ENCODE data around the gene XCR1.

XCR1 gene

DNA sequence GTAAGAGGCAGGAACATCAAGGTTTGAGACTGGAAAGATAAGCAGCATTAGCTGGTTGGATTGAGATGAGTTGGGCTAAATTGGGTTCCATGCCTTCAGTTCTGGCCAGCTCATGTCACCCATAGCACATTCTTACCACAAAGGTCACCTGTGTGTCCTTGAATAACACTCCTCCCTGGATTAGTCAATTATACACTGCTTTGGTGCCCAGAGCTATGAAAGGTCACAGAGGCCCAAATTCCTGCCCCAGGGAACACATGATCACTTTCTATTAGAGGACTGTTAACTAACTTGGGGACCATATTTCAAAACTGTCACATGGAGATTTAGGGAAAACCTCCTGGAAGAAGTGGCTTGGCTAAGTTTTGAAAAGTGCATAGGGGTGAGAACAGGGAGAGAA is 40.1 kb upstream of the XCR1 start:
- ChIA-PET POLR2A (no interaction called here), CTCF (interaction anchor here (5.4 to 10.3 kb wide), 2 partner anchors 11 to 129 kb away, joined by 27 to 118 read pairs; no protein-coding TSS in a partner anchor)
- TF ChIP-seq, protein P1, sequence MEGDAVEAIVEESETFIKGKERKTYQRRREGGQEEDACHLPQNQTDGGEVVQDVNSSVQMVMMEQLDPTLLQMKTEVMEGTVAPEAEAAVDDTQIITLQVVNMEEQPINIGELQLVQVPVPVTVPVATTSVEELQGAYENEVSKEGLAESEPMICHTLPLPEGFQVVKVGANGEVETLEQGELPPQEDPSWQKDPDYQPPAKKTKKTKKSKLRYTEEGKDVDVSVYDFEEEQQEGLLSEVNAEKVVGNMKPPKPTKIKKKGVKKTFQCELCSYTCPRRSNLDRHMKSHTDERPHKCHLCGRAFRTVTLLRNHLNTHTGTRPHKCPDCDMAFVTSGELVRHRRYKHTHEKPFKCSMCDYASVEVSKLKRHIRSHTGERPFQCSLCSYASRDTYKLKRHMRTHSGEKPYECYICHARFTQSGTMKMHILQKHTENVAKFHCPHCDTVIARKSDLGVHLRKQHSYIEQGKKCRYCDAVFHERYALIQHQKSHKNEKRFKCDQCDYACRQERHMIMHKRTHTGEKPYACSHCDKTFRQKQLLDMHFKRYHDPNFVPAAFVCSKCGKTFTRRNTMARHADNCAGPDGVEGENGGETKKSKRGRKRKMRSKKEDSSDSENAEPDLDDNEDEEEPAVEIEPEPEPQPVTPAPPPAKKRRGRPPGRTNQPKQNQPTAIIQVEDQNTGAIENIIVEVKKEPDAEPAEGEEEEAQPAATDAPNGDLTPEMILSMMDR (IDR thresholded peaks at IDR 0.05; ENCODE audit: insufficient read depth, low read length, missing control alignments) = no peak
- no peak for DNase-seq (ENCODE audit: low read depth, low spot score)
- no peak overlapping the region for H3K4me3 ChIP-seq (ENCODE audit: low read depth, low read length)

DNA sequence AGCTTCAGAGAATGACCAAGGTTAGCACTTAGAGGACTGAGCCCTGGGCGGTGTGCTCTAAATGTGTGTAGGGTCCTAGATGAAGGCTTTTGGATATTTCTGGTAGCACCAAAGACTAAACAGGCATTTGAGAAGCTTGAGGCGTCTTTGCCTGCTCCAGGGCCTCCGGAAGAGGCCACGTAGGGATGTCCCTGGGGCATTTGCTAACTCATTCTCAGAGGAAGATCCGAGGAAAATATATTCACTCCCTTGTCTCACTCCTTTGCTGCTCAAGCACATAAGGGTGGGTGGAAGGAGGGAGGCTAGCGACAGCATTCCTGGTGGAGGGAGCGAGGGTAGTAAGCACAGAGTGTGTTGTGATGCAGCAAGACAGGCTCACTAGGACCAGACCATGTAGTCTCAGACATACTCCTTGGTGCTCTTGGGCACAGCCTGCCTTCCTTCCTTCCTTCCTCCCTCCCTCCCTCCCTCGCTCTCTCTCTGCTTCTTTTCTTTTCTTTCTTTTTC is 38.5 kb upstream of the XCR1 start:
- ChIA-PET CTCF (interaction anchor here (1.3 to 10.3 kb wide), 3 partner anchors 13 to 146 kb away, joined by 3 to 118 read pairs (median 27); no protein-coding TSS in a partner anchor), POLR2A (no interaction called here)
- no peak for DNase-seq (ENCODE audit: low read depth, low spot score)
- TF ChIP-seq, protein P1 (IDR thresholded peaks at IDR 0.05; ENCODE audit: insufficient read depth, low read length, missing control alignments) = no peak
- no peak overlapping the region for H3K4me3 ChIP-seq (ENCODE audit: low read depth, low read length)

DNA sequence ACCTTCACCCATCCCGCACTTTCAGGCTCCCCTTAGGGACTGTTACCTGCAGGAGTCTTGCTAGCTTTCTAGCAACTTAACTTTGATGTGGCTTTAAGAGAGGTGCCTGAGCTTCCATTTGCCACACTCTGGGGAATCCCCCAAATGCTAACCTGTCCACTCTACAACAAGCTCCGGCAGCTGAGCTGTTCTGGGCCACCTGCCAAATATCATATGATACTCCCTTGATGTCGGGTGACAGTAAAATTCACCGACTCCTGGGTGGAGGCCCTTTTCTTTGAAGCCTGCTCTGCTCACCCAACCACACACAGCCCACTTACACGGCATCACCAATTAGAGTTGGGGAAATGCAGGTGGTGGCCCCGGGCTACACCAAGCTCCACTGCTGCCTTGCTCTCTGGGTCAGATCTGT is 38.0 kb upstream of the XCR1 start:
- TF ChIP-seq, protein P1 (IDR thresholded peaks at IDR 0.05; ENCODE audit: insufficient read depth, low read length, missing control alignments) = no peak
- H3K4me3 ChIP-seq (ENCODE audit: low read depth, low read length) = no peak overlapping the region
- DNase-seq (ENCODE audit: low read depth, low spot score) = no peak
- POLR2A ChIA-PET = no interaction called here
- CTCF ChIA-PET = interaction anchor here (1.3 to 10.3 kb wide), 3 partner anchors 13 to 146 kb away, joined by 3 to 118 read pairs (median 27); no protein-coding TSS in a partner anchor

DNA sequence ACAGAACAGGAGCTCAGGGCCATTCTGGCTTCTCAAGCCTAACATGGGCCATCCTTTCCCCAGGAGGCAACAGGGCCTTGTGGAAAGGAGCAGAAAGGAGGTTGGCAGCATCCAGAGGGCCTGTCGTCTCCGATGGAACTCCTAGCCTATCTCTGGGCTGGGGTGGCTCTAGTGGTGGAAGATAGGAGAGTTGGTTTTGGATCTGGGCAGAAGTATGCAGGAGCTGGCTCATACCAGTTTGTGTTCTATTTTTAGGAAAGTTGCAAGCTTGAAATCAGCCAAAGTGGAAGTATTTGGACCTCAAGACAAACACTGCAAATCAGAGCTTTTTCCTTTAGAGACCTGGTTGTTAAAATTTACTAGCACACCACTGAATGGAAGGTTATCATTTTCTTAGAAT is 35.4 kb upstream of the XCR1 start:
- POLR2A ChIA-PET = no interaction called here
- TF ChIP-seq, protein P1 (IDR thresholded peaks at IDR 0.05; ENCODE audit: insufficient read depth, low read length, missing control alignments) = no peak
- CTCF ChIA-PET = interaction anchor here (0.6 to 10.3 kb wide), 2 partner anchors 16 to 212 kb away, joined by 3 to 118 read pairs; no protein-coding TSS in a partner anchor
- no peak for DNase-seq (ENCODE audit: low read depth, low spot score)
- H3K4me3 ChIP-seq (ENCODE audit: low read depth, low read length) = no peak overlapping the region

DNA sequence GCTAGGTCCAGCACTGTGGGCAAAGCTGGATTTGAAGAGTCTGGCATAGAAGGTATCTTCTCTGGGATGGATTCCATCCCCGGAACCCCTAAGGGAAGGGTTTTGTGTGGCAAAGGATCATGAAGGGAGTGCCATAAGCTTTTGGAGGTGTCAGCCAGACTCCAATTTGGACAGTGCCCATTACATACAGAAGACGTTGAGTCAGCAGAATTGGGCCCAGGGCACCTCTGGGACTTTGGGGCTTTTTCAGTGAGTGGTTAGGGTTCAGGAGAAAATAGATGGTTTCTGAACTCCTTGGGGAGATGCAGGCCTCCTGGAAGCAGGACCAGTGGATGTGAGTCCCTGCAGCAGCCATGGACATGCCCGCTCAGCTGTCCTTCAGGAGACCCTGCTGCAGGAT is 34.6 kb upstream of the XCR1 start:
- TF ChIP-seq, protein P1 (IDR thresholded peaks at IDR 0.05; ENCODE audit: insufficient read depth, low read length, missing control alignments) = no peak
- no peak for DNase-seq (ENCODE audit: low read depth, low spot score)
- POLR2A ChIA-PET = no interaction called here
- CTCF ChIA-PET = interaction anchor here (10.3 kb wide), 1 partner anchor 16 kb away, joined by 118 read pairs; no protein-coding TSS in a partner anchor
- no peak overlapping the region for H3K4me3 ChIP-seq (ENCODE audit: low read depth, low read length)

DNA sequence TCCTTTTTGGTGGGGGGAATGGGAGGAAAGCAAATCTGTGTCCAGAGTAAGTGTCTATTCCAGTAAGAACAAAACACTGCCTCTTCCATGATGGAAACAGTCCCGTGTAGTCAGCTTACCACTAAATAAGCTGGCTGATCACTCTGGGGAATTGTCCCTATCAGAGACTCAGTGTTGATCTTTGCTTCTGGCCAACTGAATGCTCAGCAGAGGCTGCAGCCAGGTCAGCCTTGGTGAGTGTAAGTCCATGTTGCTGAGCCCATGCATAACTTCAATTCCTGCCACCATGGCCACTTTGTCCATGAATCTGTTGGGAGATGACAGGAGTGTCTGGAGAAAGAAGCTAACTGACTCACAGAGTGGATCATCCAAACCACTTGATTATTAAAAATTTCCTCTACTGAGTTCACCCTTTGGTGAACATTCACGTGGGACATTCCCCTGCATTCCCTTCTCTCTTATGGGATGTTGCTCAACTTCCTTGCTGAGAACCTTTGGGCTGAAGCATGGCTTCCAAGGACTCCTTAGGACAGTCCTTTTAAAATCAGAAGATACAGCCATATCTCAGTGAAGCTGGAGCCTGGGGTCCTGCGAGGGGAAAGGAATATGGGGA is 33.9 kb upstream of the XCR1 start:
- ChIA-PET CTCF (interaction anchor here (10.3 kb wide), 1 partner anchor 17 kb away, joined by 118 read pairs; no protein-coding TSS in a partner anchor), POLR2A (no interaction called here)
- TF ChIP-seq, protein P1 (IDR thresholded peaks at IDR 0.05; ENCODE audit: insufficient read depth, low read length, missing control alignments) = no peak
- H3K4me3 ChIP-seq (ENCODE audit: low read depth, low read length) = no peak overlapping the region
- no peak for DNase-seq (ENCODE audit: low read depth, low spot score)

Data from AG04449 (cell line).